Measurements from ENCODE around the gene PMEPA1.

- no peak for TF ChIP-seq POLR2A (IDR thresholded peaks at IDR 0.05)
- TF ChIP-seq CTCF (IDR thresholded peaks at IDR 0.05), result no peak
These were observed 22.4 kb upstream of the PMEPA1 start for GRCh38 chr20:57732226-57732625.
